Activated naive CD8-positive, alpha-beta T cell treated with anti-CD3 and anti-CD28 coated beads, Interleukin-2, amount 10 ng/mL, durations not matched to agents 7 days and 5 days (primary cell): ENCODE measurements around the gene ALOX15B. TPM values are rescaled to one million over a fixed set of nuclear protein-coding genes. Genes with fewer than 3 reads are reported as not detected.

ENCODE experiments used
- ATAC-seq: fragments of 150-1000 bp; cut with Tn5 transposase; one replicate; pipeline ENCODE4 v1.10.0; 2021; ENCODE audit warnings: low read depth, moderate library complexity
- POLR2A ChIA-PET: fragments of 350-600 bp; sonication (Branson Sonifier 250); formaldehyde crosslinking; loops from one replicate; lab custom pipeline; 2021; ENCODE audit warnings: antibody characterized with exemption; lab: Charles Lee
- DNase-seq: peaks from one replicate; pipeline ENCODE4 v3.0.0; 2021
- H3K27ac Mint-ChIP-seq: one replicate; pipeline ENCODE4 v1.8.0; 2022; ENCODE audit warnings: mild to moderate bottlenecking, mixed read lengths
- H3K27me3 Mint-ChIP-seq: one replicate; pipeline ENCODE4 v1.8.0; 2022; ENCODE audit warnings: mild to moderate bottlenecking, moderate library complexity, mixed read lengths
- H3K36me3 Mint-ChIP-seq: one replicate; pipeline ENCODE4 v1.8.0; 2021; ENCODE audit warnings: mild to moderate bottlenecking, mixed read lengths
- H3K4me1 Mint-ChIP-seq: one replicate; pipeline ENCODE4 v1.8.0; 2021; ENCODE audit warnings: mixed read lengths
- H3K4me3 Mint-ChIP-seq: one replicate; pipeline ENCODE4 v1.8.0; 2022; ENCODE audit warnings: mild to moderate bottlenecking, moderate library complexity, mixed read lengths
- H3K9me3 Mint-ChIP-seq: one replicate; pipeline ENCODE4 v1.8.0; 2021; ENCODE audit warnings: mixed read lengths
- total RNA-seq, 2 experiments: library from RNA; stranded (reverse); gene quantifications; one replicate each; pipeline ENCODE4 v1.2.3, GENCODE V29; 2021

The ALOX15B gene
- total RNA-seq, 2 experiments from 2014 or later, result not detected

DNA sequence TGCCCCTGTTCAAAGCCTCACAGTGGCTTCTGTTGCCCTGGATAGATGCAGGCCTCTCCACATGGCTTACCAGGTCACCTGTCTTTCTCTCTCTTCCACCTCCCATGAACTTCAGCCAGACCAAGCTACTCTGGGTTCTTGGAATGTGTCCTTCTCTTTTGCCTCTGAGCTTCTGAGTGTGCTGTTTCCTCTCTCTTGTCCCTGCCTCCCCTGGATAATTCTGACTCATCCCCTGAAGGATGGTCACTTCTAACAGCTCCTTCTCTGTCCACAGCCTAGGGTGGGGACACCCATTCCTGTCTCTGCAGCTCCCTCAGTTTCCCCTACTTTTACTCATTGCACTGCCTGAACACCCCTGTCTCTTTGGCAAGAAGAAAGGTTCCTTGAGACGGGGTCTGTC, 33.5 kb upstream of the ALOX15B start:
- ATAC-seq, result no peak
- Mint-ChIP-seq H3K36me3 (no peaks in the 10 kb centered on the region), H3K4me3 (no peak overlapping the region), H3K9me3 (no peaks in the 10 kb centered on the region), H3K27ac (no peak overlapping the region), H3K4me1 (peaks cover 5% of the 10 kb centered on the region), H3K27me3 (peaks cover 43% of the 10 kb centered on the region)
- POLR2A ChIA-PET, result no interaction called here
- DNase-seq, result no peak

- DNase-seq (peak; percentile 18), ATAC-seq (no peak)
- POLR2A ChIA-PET, result no interaction called here
- H3K36me3 Mint-ChIP-seq, result no peaks in the 10 kb centered on the region
- H3K9me3 Mint-ChIP-seq, result no peaks in the 10 kb centered on the region
- H3K4me1 Mint-ChIP-seq, result peaks cover 5% of the 10 kb centered on the region
- H3K4me3 Mint-ChIP-seq, result no peak overlapping the region
- no peak overlapping the region for H3K27ac Mint-ChIP-seq
- H3K27me3 Mint-ChIP-seq, result peaks cover 35% of the 10 kb centered on the region
These were observed 32.7 kb upstream of the ALOX15B start for GRCh38 chr17:8005967-8006730.

DNA sequence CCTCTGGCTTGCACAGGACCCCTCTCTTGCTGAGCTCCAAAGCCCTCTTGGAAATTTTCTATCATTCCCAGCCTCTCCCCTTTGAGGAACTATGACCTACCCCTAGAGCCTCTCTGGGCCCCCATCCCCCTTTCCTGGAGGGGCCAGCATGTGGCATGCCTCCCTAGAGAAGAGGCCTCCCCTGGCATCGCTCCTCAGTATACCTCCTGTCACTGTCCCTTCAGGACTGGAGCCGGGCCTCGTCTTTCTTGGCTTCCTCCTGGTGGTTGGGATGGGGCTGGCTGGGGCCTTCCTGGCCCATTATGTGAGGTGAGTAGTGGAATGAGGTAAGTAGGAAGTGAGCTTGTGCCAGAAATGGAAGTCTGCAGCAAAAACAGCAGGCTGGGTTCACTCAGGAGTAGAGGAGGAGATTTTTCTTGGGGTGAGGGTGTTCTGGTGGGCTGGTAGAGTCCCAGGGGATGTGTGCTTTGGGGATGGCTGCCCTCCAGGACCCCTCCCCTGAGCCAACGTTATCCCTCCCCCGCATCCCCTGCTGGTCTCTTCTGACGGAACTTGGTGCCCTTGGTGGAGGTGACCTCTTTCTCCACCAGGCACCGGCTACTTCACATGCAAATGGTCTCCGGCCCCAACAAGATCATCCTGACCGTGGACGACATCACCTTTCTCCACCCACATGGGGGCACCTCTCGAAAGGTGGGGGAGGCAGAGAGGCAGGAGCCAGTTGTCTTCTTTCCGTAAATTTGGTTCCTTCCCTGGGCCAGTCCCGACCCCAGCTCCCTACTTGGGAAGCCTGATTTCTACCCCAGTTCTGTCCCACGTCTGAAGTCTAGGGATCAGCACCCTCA, 31.8 kb upstream of the ALOX15B start:
- ATAC-seq (no peak), DNase-seq (peak; percentile 14)
- Mint-ChIP-seq H3K9me3 (no peaks in the 10 kb centered on the region), H3K27me3 (peaks cover 29% of the 10 kb centered on the region), H3K27ac (no peak overlapping the region), H3K36me3 (no peaks in the 10 kb centered on the region), H3K4me3 (no peak overlapping the region), H3K4me1 (peaks cover 3% of the 10 kb centered on the region)
- POLR2A ChIA-PET, result no interaction called here

DNA sequence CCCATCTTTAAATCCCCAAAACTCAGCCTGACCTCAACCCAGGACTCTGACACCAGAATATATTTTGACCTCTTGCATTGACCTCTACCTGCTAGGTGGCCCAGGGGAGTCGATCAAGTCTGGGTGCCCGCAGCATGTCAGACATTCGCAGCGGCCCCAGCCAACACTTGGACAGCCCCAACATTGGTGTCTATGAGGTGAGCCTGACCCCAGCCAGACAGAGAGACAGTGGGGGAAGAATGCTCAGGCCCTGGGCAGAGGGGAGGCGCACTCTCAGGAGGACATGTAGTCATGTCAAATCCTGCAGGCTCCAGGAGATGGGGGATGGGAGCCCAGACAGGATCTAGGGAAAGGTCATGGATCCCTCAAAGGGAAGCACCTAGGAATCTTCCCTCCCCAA, 31.0 kb upstream of the ALOX15B start:
- ATAC-seq (no peak), DNase-seq (no peak)
- POLR2A ChIA-PET, result no interaction called here
- Mint-ChIP-seq H3K4me3 (no peak overlapping the region), H3K36me3 (no peaks in the 10 kb centered on the region), H3K9me3 (no peaks in the 10 kb centered on the region), H3K27ac (no peak overlapping the region), H3K4me1 (no peaks in the 10 kb centered on the region), H3K27me3 (peaks cover 25% of the 10 kb centered on the region)

DNA sequence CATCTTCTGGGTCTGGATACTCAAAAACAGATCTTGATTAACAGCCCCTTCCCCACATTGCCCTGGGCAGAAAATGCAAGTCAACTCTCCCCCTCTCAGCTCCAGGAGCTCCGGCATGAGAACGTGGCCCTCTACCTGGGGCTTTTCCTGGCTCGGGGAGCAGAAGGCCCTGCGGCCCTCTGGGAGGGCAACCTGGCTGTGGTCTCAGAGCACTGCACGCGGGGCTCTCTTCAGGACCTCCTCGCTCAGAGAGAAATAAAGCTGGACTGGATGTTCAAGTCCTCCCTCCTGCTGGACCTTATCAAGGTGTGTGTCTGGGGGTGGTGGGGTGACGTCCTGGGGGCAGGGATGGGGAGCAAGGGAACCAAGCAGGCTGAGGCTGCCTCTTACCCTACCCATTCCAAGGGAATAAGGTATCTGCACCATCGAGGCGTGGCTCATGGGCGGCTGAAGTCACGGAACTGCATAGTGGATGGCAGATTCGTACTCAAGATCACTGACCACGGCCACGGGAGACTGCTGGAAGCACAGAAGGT, 26.7 kb upstream of the ALOX15B start:
- POLR2A ChIA-PET, result no interaction called here
- no peak overlapping the region for H3K4me3 Mint-ChIP-seq
- DNase-seq, result no peak
- H3K27me3 Mint-ChIP-seq, result peaks cover 19% of the 10 kb centered on the region
- H3K4me1 Mint-ChIP-seq, result peaks cover 15% of the 10 kb centered on the region
- no peaks in the 10 kb centered on the region for H3K36me3 Mint-ChIP-seq
- no peak overlapping the region for H3K27ac Mint-ChIP-seq
- H3K9me3 Mint-ChIP-seq, result no peaks in the 10 kb centered on the region
- ATAC-seq, result no peak

DNA sequence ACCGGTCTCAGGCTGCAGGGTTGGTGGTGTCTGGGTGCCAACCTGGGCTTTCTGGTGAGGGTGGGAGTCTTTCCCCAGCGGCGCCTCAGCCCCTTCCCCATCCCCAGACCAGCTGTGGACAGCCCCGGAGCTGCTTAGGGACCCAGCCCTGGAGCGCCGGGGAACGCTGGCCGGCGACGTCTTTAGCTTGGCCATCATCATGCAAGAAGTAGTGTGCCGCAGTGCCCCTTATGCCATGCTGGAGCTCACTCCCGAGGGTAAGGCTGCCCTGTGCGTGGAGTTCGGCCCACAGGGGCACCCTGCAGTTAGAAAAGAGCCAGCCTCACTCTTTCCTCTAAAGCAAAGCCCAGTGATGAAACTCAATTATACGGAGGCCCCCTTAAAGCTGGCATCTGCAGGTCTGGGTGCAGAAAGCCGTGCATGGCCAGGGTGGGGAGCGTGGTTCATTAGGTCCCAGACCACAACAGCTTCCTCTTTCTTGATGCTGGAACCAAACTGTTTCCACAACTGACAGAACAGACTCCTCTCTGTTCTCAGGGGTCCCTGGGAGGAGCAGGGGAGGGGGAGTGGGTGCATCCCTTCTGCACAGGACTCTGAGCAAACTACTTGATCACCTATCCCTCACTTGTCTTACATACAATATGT, 25.7 kb upstream of the ALOX15B start:
- DNase-seq, result no peak
- no peak overlapping the region for H3K4me3 Mint-ChIP-seq
- H3K36me3 Mint-ChIP-seq, result no peaks in the 10 kb centered on the region
- no peak overlapping the region for H3K27ac Mint-ChIP-seq
- no peak for ATAC-seq
- peaks cover 15% of the 10 kb centered on the region for H3K4me1 Mint-ChIP-seq
- H3K9me3 Mint-ChIP-seq, result no peaks in the 10 kb centered on the region
- POLR2A ChIA-PET, result no interaction called here
- H3K27me3 Mint-ChIP-seq, result peaks cover 23% of the 10 kb centered on the region

- Mint-ChIP-seq H3K4me1 (peaks cover 15% of the 10 kb centered on the region), H3K9me3 (no peaks in the 10 kb centered on the region), H3K27ac (no peak overlapping the region), H3K27me3 (peaks cover 27% of the 10 kb centered on the region), H3K4me3 (no peak overlapping the region), H3K36me3 (no peaks in the 10 kb centered on the region)
- DNase-seq (no peak), ATAC-seq (no peak)
- POLR2A ChIA-PET, result no interaction called here
These were observed 24.9 kb upstream of the ALOX15B start for GRCh38 chr17:8013731-8014557.

DNA sequence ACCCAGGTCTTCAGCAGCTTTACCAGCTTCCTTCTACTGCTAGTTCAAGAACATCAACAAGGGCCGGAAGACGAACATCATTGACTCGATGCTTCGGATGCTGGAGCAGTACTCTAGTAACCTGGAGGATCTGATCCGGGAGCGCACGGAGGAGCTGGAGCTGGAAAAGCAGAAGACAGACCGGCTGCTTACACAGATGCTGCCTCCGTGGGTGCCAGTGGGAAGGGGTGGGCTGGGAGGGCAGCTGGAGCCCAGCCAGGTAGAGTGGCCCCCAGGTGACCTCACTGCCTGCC, 24.4 kb upstream of the ALOX15B start:
- no peak for DNase-seq
- Mint-ChIP-seq H3K27me3 (peaks cover 33% of the 10 kb centered on the region), H3K9me3 (no peaks in the 10 kb centered on the region), H3K27ac (no peak overlapping the region), H3K4me1 (peaks cover 16% of the 10 kb centered on the region), H3K36me3 (no peaks in the 10 kb centered on the region), H3K4me3 (no peak overlapping the region)
- POLR2A ChIA-PET, result no interaction called here
- ATAC-seq, result no peak

GRCh38 chr17:8015236-8015956, 23.5 kb upstream of the ALOX15B start:
- no peaks in the 10 kb centered on the region for H3K36me3 Mint-ChIP-seq
- POLR2A ChIA-PET, result interaction anchor here (1.1 kb wide), 1 partner anchor 26 kb away, joined by 3 read pairs; no protein-coding TSS in a partner anchor
- no peak overlapping the region for H3K27ac Mint-ChIP-seq
- H3K4me3 Mint-ChIP-seq, result no peak overlapping the region
- peaks cover 38% of the 10 kb centered on the region for H3K27me3 Mint-ChIP-seq
- DNase-seq (no peak), ATAC-seq (no peak)
- H3K9me3 Mint-ChIP-seq, result no peaks in the 10 kb centered on the region
- H3K4me1 Mint-ChIP-seq, result peaks cover 18% of the 10 kb centered on the region

- ATAC-seq (peak; percentile 32), DNase-seq (peak; percentile 48)
- peaks cover 18% of the 10 kb centered on the region for H3K4me1 Mint-ChIP-seq
- POLR2A ChIA-PET, result interaction anchor here (1.1 kb wide), 1 partner anchor 25 kb away, joined by 3 read pairs; no protein-coding TSS in a partner anchor
- H3K4me3 Mint-ChIP-seq, result peak overlapping the region; percentile 76
- peaks cover 38% of the 10 kb centered on the region for H3K27me3 Mint-ChIP-seq
- H3K27ac Mint-ChIP-seq, result no peak overlapping the region
- no peaks in the 10 kb centered on the region for H3K9me3 Mint-ChIP-seq
- no peaks in the 10 kb centered on the region for H3K36me3 Mint-ChIP-seq
These were observed 22.8 kb upstream of the ALOX15B start for GRCh38 chr17:8015957-8016631.

- Mint-ChIP-seq H3K4me3 (peak overlapping the region; percentile 76), H3K27ac (no peak overlapping the region), H3K36me3 (no peaks in the 10 kb centered on the region), H3K4me1 (peaks cover 18% of the 10 kb centered on the region), H3K9me3 (no peaks in the 10 kb centered on the region), H3K27me3 (peaks cover 41% of the 10 kb centered on the region)
- DNase-seq (peak; percentile 62), ATAC-seq (peak; percentile 78)
- POLR2A ChIA-PET, result interaction anchor here (1.1 kb wide), 1 partner anchor 25 kb away, joined by 3 read pairs; no protein-coding TSS in a partner anchor
These were observed 22.0 kb upstream of the ALOX15B start for GRCh38 chr17:8016632-8017424.
